Bronchial epithelial cell (primary cell): Measurements from ENCODE around the gene COL28A1. TPM values are rescaled to one million over a fixed set of nuclear protein-coding genes. Genes with fewer than 3 reads are reported as not detected.

Experiments
- DNase-seq: peaks from one replicate; pipeline ENCODE4 v3.0.0-alpha.2; 2010; ENCODE audit warnings: low read depth
- FAIRE-seq: peaks from 2 replicates; lab custom pipeline; 2011; peaks lifted over from hg19 to GRCh38; lab: Jason Lieb, UNC
- H3K27me3 ChIP-seq: 2 replicates; pipeline ENCODE4 v1.5.1; 2011; ENCODE audit warnings: low read length; ENCODE audit not compliant: control insufficient read depth, insufficient read depth
- H3K36me3 ChIP-seq: 2 replicates; pipeline ENCODE4 v1.5.1; 2011; ENCODE audit warnings: low read length; ENCODE audit not compliant: control insufficient read depth, insufficient read depth
- H3K4me3 ChIP-seq: 2 replicates; pipeline ENCODE4 v1.5.1; 2011; ENCODE audit warnings: mild to moderate bottlenecking, low read depth, low read length, control low read depth
- total RNA-seq: library from RNA; depleted of rRNA; stranded (reverse); fragments of >200 nt; gene quantifications from 2 replicates; pipeline ENCODE4 v1.2.1, GENCODE V29; 2014
- TF ChIP-seq, protein P1 (sequence below): IDR thresholded peaks from 2 replicates; pipeline ENCODE4 v1.5.1; 2011; ENCODE audit warnings: mild to moderate bottlenecking, moderate library complexity, low read length, control low read depth, inconsistent platforms; ENCODE audit not compliant: insufficient read depth, severe bottlenecking

The COL28A1 gene
- total RNA-seq, 1 donor from 2014 or later = not detected

DNA sequence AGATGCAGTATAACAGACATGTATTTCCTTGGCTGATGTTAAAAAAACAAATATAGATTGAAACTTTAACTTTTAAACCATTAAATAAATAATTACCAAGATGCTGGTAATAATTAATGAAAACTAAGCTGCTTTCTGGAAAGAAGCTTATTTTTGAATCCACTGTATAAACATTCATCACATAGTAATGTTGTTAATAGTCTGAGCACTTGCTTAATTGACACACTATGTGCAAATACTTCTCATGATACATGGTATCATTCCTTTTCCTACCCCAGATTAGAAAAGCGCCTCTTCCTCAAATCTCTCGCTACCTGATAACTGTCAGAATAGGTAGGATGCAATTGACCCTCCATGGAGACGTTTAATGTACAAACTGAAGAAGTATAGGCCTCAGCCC lies 15.0 kb upstream of the COL28A1 start:
- no peak for FAIRE-seq
- no peak for DNase-seq
- Histone ChIP-seq H3K27me3 (no peaks in the 10 kb centered on the region), H3K36me3 (no peaks in the 10 kb centered on the region), H3K4me3 (no peak overlapping the region)
- TF ChIP-seq, protein P1, sequence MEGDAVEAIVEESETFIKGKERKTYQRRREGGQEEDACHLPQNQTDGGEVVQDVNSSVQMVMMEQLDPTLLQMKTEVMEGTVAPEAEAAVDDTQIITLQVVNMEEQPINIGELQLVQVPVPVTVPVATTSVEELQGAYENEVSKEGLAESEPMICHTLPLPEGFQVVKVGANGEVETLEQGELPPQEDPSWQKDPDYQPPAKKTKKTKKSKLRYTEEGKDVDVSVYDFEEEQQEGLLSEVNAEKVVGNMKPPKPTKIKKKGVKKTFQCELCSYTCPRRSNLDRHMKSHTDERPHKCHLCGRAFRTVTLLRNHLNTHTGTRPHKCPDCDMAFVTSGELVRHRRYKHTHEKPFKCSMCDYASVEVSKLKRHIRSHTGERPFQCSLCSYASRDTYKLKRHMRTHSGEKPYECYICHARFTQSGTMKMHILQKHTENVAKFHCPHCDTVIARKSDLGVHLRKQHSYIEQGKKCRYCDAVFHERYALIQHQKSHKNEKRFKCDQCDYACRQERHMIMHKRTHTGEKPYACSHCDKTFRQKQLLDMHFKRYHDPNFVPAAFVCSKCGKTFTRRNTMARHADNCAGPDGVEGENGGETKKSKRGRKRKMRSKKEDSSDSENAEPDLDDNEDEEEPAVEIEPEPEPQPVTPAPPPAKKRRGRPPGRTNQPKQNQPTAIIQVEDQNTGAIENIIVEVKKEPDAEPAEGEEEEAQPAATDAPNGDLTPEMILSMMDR = no peak

DNA sequence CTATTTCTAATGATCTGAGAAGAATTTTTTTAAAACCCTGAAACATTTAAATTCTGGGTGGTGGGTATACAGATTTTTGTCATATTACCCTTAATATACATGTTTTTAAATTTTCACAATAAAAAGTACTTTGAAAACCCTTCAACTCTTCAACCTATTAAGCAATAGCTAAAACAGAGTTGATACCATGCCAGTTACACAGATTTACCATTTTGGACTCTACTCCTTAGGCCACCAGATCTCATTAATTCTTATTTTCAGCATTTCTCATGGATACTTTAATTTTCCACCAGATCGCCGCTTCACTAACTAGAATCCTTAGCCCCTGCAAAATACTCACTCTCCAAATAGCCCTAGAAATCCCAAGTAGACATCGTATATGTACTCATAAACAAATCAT lies 12.7 kb upstream of the COL28A1 start:
- TF ChIP-seq, protein P1 = no peak
- H3K27me3 ChIP-seq = no peaks in the 10 kb centered on the region
- H3K36me3 ChIP-seq = no peaks in the 10 kb centered on the region
- no peak for DNase-seq
- no peak overlapping the region for H3K4me3 ChIP-seq
- FAIRE-seq = no peak

DNA sequence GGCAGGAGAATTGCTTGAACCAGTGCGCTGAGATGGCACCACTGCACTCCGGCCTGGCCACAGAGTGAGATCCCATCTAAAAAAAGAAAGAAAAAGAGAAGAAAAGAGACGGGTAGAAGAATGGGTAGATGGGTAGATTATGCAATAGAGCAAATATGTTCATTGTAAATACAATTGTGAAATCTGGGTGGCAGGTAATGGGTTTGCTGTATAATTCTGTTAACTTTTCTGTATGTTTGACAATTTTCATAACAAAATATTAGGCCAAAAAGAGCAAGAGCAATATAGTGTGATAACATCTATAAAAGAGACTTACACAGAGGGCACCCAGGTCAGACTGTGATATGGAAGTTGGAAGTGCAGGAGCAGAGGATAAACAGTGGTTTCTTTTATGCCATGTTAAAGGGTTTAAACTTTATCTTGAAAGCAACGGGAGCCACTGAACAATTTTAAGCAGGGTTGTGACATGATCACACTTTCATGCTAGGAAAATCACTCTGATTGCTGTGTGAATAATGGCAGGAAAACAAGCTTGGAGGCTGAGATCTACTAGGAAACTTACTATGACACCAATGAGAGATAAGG lies 6.7 kb upstream of the COL28A1 start:
- H3K4me3 ChIP-seq = no peak overlapping the region
- DNase-seq (no peak), FAIRE-seq (peak; percentile 75)
- no peaks in the 10 kb centered on the region for H3K27me3 ChIP-seq
- no peaks in the 10 kb centered on the region for H3K36me3 ChIP-seq
- TF ChIP-seq, protein P1 = no peak

DNA sequence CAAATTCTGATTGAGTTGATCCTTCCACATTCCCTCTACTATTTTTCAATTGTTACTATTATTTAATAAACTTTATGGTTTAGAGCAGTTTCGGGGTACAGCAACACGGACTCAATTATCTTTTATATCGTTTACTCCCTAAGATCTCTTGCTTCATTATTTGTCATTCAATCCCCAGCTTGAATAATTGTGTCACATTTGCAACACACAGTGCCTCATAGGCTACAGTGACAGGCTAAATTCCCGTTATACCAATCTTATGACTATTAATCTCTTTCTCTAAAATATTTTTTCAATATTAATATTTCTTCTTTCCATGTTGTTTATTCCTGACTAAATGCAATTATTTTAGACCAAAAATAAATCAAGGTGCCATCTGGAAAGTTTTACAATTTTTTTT lies 4.0 kb upstream of the COL28A1 start:
- no peak for DNase-seq
- Histone ChIP-seq H3K27me3 (no peaks in the 10 kb centered on the region), H3K36me3 (no peaks in the 10 kb centered on the region), H3K4me3 (no peak overlapping the region)
- TF ChIP-seq, protein P1 = no peak
- FAIRE-seq = no peak

DNA sequence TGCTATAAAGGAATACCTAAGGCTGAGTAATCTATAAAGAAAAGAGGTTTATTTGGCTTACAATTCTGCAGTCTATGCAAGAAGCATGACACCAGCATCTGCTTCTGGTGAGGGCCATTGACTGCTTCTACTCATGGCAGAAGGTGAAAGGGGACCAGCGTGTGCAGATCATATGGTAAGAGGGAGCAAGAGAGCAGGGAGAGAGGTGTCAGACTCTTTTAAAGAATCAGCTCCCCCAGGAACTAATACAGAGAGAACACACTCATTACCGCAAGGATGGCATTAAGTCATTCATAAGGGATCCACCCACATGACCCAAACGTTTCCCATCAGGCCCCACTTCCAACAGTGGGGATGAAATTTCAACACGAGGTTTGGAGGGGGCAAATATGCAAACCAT lies 3.5 kb upstream of the COL28A1 start:
- Histone ChIP-seq H3K4me3 (no peak overlapping the region), H3K27me3 (no peaks in the 10 kb centered on the region), H3K36me3 (no peaks in the 10 kb centered on the region)
- TF ChIP-seq, protein P1 = no peak
- FAIRE-seq (no peak), DNase-seq (no peak)

DNA sequence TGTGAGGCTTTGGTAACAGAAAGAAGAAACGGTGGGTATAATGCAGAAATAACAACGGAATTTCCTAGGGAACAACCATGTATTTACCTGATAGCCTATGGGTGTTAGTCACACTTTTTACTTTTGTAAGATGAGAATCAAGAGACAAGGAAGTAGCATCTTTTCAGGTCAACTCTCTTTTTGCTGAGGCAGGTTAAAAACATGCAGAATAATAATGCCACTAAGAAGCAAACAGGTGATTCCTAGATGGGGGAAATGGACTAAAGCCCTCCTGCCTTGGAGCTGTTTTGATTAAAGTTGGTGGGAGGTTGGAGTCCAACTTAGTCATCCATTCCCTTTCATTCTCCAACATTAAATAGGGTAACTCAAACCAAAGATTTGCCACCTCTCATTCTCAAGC lies 2.0 kb upstream of the COL28A1 start:
- Histone ChIP-seq H3K4me3 (no peak overlapping the region), H3K36me3 (no peaks in the 10 kb centered on the region), H3K27me3 (no peaks in the 10 kb centered on the region)
- TF ChIP-seq, protein P1 = no peak
- DNase-seq (no peak), FAIRE-seq (no peak)
